Activated T-cell treated with anti-CD3 and anti-CD28 coated beads, Interleukin-2, amount 50 U/mL, for 24 hours (primary cell): Measurements from ENCODE around the gene FIBCD1.

Experiments used
- DNase-seq: peaks from one replicate; pipeline ENCODE4 v3.0.0-alpha.2; 2020
- H3K27ac Mint-ChIP-seq: 2 replicates; pipeline ENCODE4 v1.8.0; 2020; ENCODE audit warnings: mild to moderate bottlenecking, mixed read lengths
- H3K27me3 Mint-ChIP-seq: 2 replicates; pipeline ENCODE4 v1.8.0; 2020; ENCODE audit warnings: mixed read lengths
- H3K36me3 Mint-ChIP-seq: 2 replicates; pipeline ENCODE4 v1.8.0; 2020; ENCODE audit warnings: low read depth, mixed read lengths
- H3K4me1 Mint-ChIP-seq: 2 replicates; pipeline ENCODE4 v1.8.0; 2020; ENCODE audit warnings: low read depth, mixed read lengths
- H3K4me3 Mint-ChIP-seq: 2 replicates; pipeline ENCODE4 v1.8.0; 2020; ENCODE audit warnings: mild to moderate bottlenecking, moderate library complexity, mixed read lengths
- H3K9me3 Mint-ChIP-seq: 2 replicates; pipeline ENCODE4 v1.8.0; 2020; ENCODE audit warnings: mixed read lengths

FIBCD1 gene

GRCh38 chr9:130930132-130930803, 8.8 kb downstream of the FIBCD1 start:
- DNase-seq: no peak
- Mint-ChIP-seq H3K36me3 (no peaks in the 10 kb centered on the region), H3K4me3 (no peak overlapping the region), H3K27ac (no peak overlapping the region), H3K9me3 (no peaks in the 10 kb centered on the region), H3K4me1 (no peaks in the 10 kb centered on the region), H3K27me3 (peaks cover 34% of the 10 kb centered on the region)

GRCh38 chr9:130929571-130930038, 9.4 kb downstream of the FIBCD1 start:
- Mint-ChIP-seq H3K4me3 (no peak overlapping the region), H3K36me3 (no peaks in the 10 kb centered on the region), H3K27ac (no peak overlapping the region), H3K9me3 (no peaks in the 10 kb centered on the region), H3K4me1 (no peaks in the 10 kb centered on the region), H3K27me3 (peaks cover 28% of the 10 kb centered on the region)
- no peak for DNase-seq

DNA sequence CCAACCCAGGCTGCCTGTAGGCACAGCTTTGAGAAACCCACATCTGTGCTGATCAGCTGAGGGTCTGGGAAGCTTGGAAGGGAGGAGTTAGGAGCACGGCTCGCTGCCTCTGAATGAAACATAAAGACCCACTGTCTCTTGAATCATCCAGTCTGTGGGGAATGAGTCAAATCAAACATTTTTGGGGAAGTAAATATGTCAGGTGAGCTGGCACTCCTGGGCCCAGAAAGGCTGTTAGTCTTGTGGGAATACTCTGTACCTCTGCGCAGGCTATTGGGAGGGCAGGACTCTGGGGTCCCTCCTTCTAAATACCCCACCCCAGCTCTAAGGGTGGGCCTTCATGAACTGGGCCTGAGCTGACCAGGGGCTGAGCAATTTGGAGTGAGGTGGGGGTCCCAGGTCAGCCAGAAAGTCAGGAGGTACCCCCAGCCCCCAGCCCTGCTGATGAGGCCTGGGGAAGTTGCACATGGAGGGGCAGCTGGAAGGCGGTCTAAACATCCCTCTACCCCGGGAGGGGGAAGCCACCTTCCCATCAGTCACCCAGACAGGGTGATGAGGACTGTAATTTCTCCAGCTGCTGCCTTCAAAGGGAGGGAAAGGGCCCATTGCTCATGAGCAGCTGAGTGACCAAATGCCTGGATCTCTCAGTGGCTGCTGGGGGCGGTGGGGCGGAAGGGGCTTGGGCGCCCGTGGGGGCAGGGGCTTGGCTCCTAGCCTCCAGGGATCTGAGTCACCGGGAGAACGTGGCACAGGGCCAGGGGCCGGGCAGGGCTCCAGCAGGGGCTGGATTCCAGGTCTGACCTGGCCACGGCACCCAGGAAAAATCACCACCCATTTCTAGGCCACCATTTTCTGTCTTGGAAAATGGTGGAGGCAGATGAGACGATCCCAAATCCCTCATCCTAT, 10.8 kb downstream of the FIBCD1 start:
- peaks cover 16% of the 10 kb centered on the region for H3K27me3 Mint-ChIP-seq
- H3K9me3 Mint-ChIP-seq: no peaks in the 10 kb centered on the region
- no peaks in the 10 kb centered on the region for H3K4me1 Mint-ChIP-seq
- no peak for DNase-seq
- no peaks in the 10 kb centered on the region for H3K36me3 Mint-ChIP-seq
- H3K27ac Mint-ChIP-seq: no peak overlapping the region
- no peak overlapping the region for H3K4me3 Mint-ChIP-seq

GRCh38 chr9:130927338-130927737, 11.7 kb downstream of the FIBCD1 start:
- Mint-ChIP-seq H3K4me1 (no peaks in the 10 kb centered on the region), H3K36me3 (no peaks in the 10 kb centered on the region), H3K4me3 (no peak overlapping the region), H3K9me3 (no peaks in the 10 kb centered on the region), H3K27ac (no peak overlapping the region), H3K27me3 (peaks cover 15% of the 10 kb centered on the region)
- no peak for DNase-seq

DNA sequence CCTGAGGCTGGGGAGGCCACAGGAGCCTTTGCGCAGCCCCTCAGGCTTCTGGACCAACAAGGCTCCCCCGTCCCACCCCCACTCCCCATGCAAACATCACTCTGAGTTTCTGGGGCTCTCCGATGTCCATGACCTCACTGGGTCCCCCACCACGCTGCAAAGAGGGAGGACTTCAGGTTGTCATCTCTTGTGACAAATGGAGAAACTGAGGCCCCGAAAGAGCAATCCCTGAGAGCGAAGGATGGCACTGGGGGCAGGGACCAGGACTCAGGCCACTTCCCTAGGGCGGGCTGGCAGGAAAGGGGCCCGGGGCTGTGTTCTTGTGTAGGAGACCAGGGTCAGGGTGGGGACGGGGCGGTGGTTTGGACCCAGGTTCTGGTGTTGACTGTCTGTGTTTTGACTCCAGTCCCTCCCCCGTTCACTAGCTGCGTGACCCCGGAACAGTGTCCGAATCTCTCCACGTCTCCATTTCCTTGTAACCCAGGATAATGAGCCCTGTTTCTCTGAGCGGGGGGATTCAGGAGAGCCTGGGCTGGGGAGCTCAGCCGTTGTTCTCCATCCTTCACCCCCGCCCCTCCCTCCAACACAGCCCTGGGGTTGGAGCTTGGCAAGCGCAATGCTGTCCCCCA, 13.9 kb downstream of the FIBCD1 start:
- no peak overlapping the region for H3K27ac Mint-ChIP-seq
- H3K36me3 Mint-ChIP-seq: no peaks in the 10 kb centered on the region
- DNase-seq: no peak
- H3K4me3 Mint-ChIP-seq: no peak overlapping the region
- H3K27me3 Mint-ChIP-seq: peaks cover 8% of the 10 kb centered on the region
- no peaks in the 10 kb centered on the region for H3K9me3 Mint-ChIP-seq
- H3K4me1 Mint-ChIP-seq: no peaks in the 10 kb centered on the region

GRCh38 chr9:130924448-130924788, 14.6 kb downstream of the FIBCD1 start:
- Mint-ChIP-seq H3K9me3 (no peaks in the 10 kb centered on the region), H3K36me3 (no peaks in the 10 kb centered on the region), H3K4me1 (no peaks in the 10 kb centered on the region), H3K27ac (no peak overlapping the region), H3K27me3 (peaks cover 8% of the 10 kb centered on the region), H3K4me3 (no peak overlapping the region)
- DNase-seq: no peak

- no peak for DNase-seq
- Mint-ChIP-seq H3K27ac (no peak overlapping the region), H3K4me1 (no peaks in the 10 kb centered on the region), H3K9me3 (no peaks in the 10 kb centered on the region), H3K27me3 (peaks cover 8% of the 10 kb centered on the region), H3K36me3 (no peaks in the 10 kb centered on the region), H3K4me3 (no peak overlapping the region)
These were observed 15.2 kb downstream of the FIBCD1 start for GRCh38 chr9:130923611-130924447.

DNA sequence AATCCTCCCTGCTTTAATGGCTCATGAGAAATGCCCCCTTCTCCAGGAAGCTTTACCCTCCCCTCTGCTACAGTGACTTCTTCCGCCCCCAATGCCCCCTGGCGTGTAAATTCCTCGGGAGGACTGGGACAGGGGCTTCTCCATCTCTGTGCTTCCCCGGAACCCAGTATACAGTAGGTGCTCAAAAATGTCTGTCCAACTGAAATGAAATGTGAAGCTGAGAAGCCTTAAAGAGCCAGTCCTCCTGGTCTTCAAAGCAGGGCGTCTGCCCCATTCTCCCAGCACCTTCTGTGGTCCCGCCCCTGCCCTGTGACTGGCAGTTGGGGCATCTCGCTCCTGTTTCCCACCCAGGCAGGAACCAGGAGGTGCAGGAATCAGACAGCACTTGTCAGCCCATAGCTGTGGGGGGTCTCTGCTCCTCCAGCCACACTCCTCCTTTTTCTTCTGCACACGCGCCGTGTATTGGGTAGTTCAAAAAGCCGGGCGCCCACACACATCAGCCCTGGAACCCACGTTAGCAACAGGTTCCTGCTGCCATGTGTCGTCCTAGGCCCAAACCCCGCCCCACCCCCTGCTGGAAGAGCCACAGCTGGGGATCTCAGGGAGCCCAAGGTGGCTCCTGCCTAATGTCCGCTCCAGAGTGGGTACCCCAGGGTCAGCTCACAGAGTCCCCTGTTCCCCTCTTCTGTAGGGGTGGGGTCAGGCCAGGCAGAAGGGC, 16.0 kb downstream of the FIBCD1 start:
- no peak for DNase-seq
- Mint-ChIP-seq H3K27me3 (peaks cover 8% of the 10 kb centered on the region), H3K36me3 (no peaks in the 10 kb centered on the region), H3K9me3 (no peaks in the 10 kb centered on the region), H3K4me3 (no peak overlapping the region), H3K4me1 (no peaks in the 10 kb centered on the region), H3K27ac (no peak overlapping the region)

GRCh38 chr9:130921989-130922892, 16.8 kb downstream of the FIBCD1 start:
- Mint-ChIP-seq H3K27me3 (peaks cover 8% of the 10 kb centered on the region), H3K4me3 (no peak overlapping the region), H3K4me1 (no peaks in the 10 kb centered on the region), H3K36me3 (no peaks in the 10 kb centered on the region), H3K9me3 (no peaks in the 10 kb centered on the region), H3K27ac (no peak overlapping the region)
- DNase-seq: no peak

DNA sequence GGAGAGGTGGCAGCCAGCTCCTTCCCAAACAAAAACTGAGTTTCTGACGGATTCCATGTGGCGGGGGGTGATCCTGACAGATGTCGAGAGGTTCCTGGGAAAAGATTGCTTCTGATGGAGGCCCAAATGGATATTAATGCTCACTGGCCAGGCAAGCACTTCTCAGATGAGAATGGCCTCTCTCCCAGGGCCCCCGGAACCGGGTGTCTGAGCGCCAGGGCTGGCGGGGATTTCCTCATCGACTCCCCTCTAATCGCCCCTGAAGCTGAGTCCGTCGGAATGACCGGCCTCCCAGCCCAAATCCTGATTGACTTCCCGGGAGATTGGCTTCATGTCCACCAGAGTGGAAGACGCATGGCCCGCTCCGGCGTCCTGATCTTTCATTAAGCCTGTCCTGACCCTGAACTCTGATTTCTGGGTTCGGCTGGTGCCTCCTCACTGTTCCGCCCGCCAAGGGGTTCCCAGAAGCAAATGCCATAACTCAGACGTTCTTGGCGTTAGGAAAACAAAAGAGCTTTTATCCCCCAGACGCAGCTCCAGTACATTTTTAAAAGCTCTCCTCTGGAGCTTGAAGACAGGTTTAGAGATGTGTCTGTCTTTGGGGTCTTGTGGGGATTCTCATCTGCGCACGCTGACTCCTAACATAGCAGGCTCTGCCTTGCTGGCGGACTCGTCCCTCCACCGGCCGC, 17.6 kb downstream of the FIBCD1 start:
- no peak for DNase-seq
- Mint-ChIP-seq H3K27ac (no peak overlapping the region), H3K27me3 (peaks cover 8% of the 10 kb centered on the region), H3K9me3 (no peaks in the 10 kb centered on the region), H3K4me3 (no peak overlapping the region), H3K36me3 (no peaks in the 10 kb centered on the region), H3K4me1 (no peaks in the 10 kb centered on the region)

DNA sequence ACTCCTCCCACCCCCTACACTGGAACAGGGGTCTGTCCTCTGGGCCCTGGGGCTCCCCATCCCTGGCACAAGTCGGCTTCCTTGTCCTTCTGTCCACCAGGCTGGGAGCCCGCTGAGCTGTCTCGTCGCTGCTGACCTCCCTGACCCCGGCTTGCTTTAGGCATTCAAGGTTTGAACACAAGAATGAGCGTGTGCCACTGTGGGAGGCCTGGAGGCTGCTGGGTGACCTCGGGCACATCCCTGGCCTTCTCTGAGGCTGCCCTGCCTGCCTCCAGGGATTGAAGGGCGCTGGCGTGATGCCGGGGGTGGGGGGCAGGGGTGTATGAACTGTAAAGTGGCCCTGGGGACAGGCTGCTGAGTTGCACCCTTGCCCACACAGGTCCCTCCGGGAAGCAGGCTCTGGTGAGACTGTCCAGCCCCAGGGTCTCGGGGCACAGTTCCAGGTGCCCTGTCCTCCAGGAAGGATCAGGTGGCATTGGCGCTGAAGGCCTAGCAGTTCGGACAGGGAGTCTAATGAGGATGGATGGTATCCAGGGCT, 18.2 kb downstream of the FIBCD1 start:
- Mint-ChIP-seq H3K36me3 (no peaks in the 10 kb centered on the region), H3K4me3 (no peak overlapping the region), H3K27ac (no peak overlapping the region), H3K4me1 (no peaks in the 10 kb centered on the region), H3K9me3 (no peaks in the 10 kb centered on the region), H3K27me3 (peaks cover 8% of the 10 kb centered on the region)
- no peak for DNase-seq

DNA sequence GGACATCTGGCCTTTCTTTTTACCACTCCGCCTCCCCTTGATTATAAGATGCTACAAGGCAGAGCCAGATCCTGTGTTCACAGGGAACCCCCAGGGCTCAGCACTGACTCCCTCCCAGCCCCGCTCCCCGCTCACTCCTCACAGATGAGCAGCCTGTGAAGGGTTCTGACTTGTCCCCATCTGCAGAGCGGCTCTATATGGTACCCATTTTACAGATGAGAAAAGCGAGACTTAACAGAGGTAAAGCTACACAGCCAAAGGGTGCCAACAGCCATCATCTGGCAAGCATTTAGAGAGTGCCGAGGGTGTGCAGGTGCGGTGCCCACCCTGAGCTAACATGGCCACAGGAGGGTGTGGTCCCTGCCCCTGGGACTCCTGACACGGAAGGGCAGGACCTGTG, 18.8 kb downstream of the FIBCD1 start:
- Mint-ChIP-seq H3K4me3 (no peak overlapping the region), H3K4me1 (no peaks in the 10 kb centered on the region), H3K36me3 (no peaks in the 10 kb centered on the region), H3K27ac (no peak overlapping the region), H3K27me3 (peaks cover 8% of the 10 kb centered on the region), H3K9me3 (no peaks in the 10 kb centered on the region)
- no peak for DNase-seq
